IMR-90 (cell line): Measurements from ENCODE around the gene CCDC32. TPM values are rescaled to one million over a fixed set of nuclear protein-coding genes. Genes with fewer than 3 reads are reported as not detected.

ENCODE experiments used
- ATAC-seq: fragments of 200-7000 bp; cut with Tn5 transposase; 2 replicates; pipeline ENCODE4 v1.9.1; 2020; ENCODE audit warnings: low read depth, mild to moderate bottlenecking, moderate library complexity
- Bru-seq: library from RNA; stranded (reverse); fragments of 400-500 nt; gene quantifications from one replicate; lab custom pipeline; 2021; lab: Mats Ljungman, UMichigan
- BruChase-seq, 2 experiments: library from RNA; stranded (reverse); fragments of 400-500 nt; gene quantifications; one replicate each; lab custom pipeline; 2021; lab: Mats Ljungman, UMichigan
- BruUV-seq: library from RNA; stranded (reverse); fragments of 400-500 nt; replicated peaks from 2 replicates; lab custom pipeline; 2021; lab: Mats Ljungman, UMichigan
- CTCF ChIA-PET: fragments of 300-600 bp; formaldehyde crosslinking; extraction: SDS; loops from one replicate; lab custom pipeline; 2021; ENCODE audit warnings: antibody characterized with exemption; lab: Yijun Ruan, JAX
- POLR2A ChIA-PET: fragments of 300-600 bp; sonication (Branson Sonifier 250); formaldehyde crosslinking; loops from one replicate; lab custom pipeline; 2022; ENCODE audit warnings: antibody characterized with exemption; ENCODE audit not compliant: unreplicated experiment; lab: Charles Lee
- DNase-seq: peaks from one replicate; pipeline ENCODE4 v3.0.0; 2013
- H2AFZ ChIP-seq: replicated peaks from 2 replicates; pipeline ENCODE3; 2013; ENCODE audit warnings: low read length, mild to moderate bottlenecking; ENCODE audit not compliant: poor library complexity
- H2AK5ac ChIP-seq: 2 replicates; pipeline ENCODE4 v1.6.1; 2013; ENCODE audit warnings: low read depth, low read length, inconsistent platforms
- H2AK9ac ChIP-seq: replicated peaks from 2 replicates; pipeline ENCODE3; 2013; ENCODE audit warnings: mild to moderate bottlenecking, low read depth, low read length, moderate library complexity; ENCODE audit not compliant: poor library complexity
- H2BK120ac ChIP-seq: 2 replicates; pipeline ENCODE4 v1.6.1; 2013; ENCODE audit warnings: low read depth, low read length, inconsistent platforms
- H2BK15ac ChIP-seq: 3 replicates; pipeline ENCODE4 v1.6.1; 2013; ENCODE audit warnings: low read depth, low read length, inconsistent platforms
- H2BK20ac ChIP-seq: 2 replicates; pipeline ENCODE4 v1.6.1; 2013; ENCODE audit warnings: low read depth, mild to moderate bottlenecking, inconsistent platforms, low read length, moderate library complexity
- H2BK5ac ChIP-seq: 2 replicates; pipeline ENCODE4 v1.6.1; 2013; ENCODE audit warnings: mild to moderate bottlenecking, low read depth, low read length, inconsistent platforms; ENCODE audit not compliant: poor library complexity, severe bottlenecking
- H3K14ac ChIP-seq: replicated peaks from 2 replicates; pipeline ENCODE4 v1.6.1; 2013; ENCODE audit warnings: low read depth, low read length, inconsistent platforms
- H3K18ac ChIP-seq: 2 replicates; pipeline ENCODE4 v1.6.1; 2013; ENCODE audit warnings: low read depth, low read length, control low read depth
- H3K23ac ChIP-seq: 2 replicates; pipeline ENCODE4 v1.6.1; 2013; ENCODE audit warnings: low read depth, low read length, inconsistent platforms
- H3K27ac ChIP-seq: 2 replicates; pipeline ENCODE4 v1.5.1; 2013; ENCODE audit warnings: mild to moderate bottlenecking, control low read depth, low read length; ENCODE audit not compliant: insufficient read depth
- H3K27me3 ChIP-seq: 2 replicates; pipeline ENCODE4 v1.6.1; 2013; ENCODE audit warnings: low read length; ENCODE audit not compliant: control insufficient read depth, insufficient read depth
- H3K36me3 ChIP-seq: 2 replicates; pipeline ENCODE4 v1.6.1; 2013; ENCODE audit warnings: low read length, mixed read lengths; ENCODE audit not compliant: control insufficient read depth, insufficient read depth
- H3K4ac ChIP-seq: 2 replicates; pipeline ENCODE4 v1.6.1; 2013; ENCODE audit warnings: low read depth, low read length, inconsistent platforms
- H3K4me1 ChIP-seq: 2 replicates; pipeline ENCODE4 v1.6.1; 2013; ENCODE audit warnings: low read length, mixed read lengths; ENCODE audit not compliant: control insufficient read depth, insufficient read depth
- H3K4me2 ChIP-seq: 2 replicates; pipeline ENCODE4 v1.6.1; 2013; ENCODE audit warnings: low read depth, mild to moderate bottlenecking, control low read depth, low read length, moderate library complexity
- H3K4me3 ChIP-seq: 2 replicates; pipeline ENCODE4 v1.5.1; 2013; ENCODE audit warnings: low read depth, mild to moderate bottlenecking, control low read depth, low read length, moderate library complexity; ENCODE audit not compliant: insufficient read depth
- H3K56ac ChIP-seq: 2 replicates; pipeline ENCODE4 v1.6.1; 2013; ENCODE audit warnings: low read length, inconsistent platforms; ENCODE audit not compliant: insufficient read depth; ENCODE audit errors: extremely low read depth
- H3K79me1 ChIP-seq, 2 experiments: 2 replicates each; pipeline ENCODE4 v1.6.1; 2013; ENCODE audit warnings: low read length in 2 of 2, inconsistent platforms in 1 of 2, low read depth in 1 of 2
- H3K9ac ChIP-seq: 2 replicates; pipeline ENCODE4 v1.6.1; 2013; ENCODE audit warnings: low read depth, low read length, control low read depth
- H3K9me1 ChIP-seq: 2 replicates; pipeline ENCODE4 v1.6.1; 2013; ENCODE audit warnings: low read length, inconsistent platforms; ENCODE audit not compliant: insufficient read depth
- H3K9me3 ChIP-seq: 2 replicates; pipeline ENCODE4 v1.6.1; 2013; ENCODE audit warnings: low read length; ENCODE audit not compliant: control insufficient read depth, insufficient read depth
- H4K20me1 ChIP-seq: 2 replicates; pipeline ENCODE4 v1.6.1; 2013; ENCODE audit warnings: low read length, inconsistent platforms; ENCODE audit not compliant: insufficient read depth
- H4K5ac ChIP-seq: 2 replicates; pipeline ENCODE4 v1.6.1; 2013; ENCODE audit warnings: mild to moderate bottlenecking, low read depth, low read length, control low read depth
- H4K8ac ChIP-seq, 2 experiments: 2 replicates each; pipeline ENCODE4 v1.6.1; 2013; ENCODE audit warnings: low read depth in 2 of 2, low read length in 2 of 2, control low read depth in 1 of 2, inconsistent platforms in 1 of 2
- H4K91ac ChIP-seq: 2 replicates; pipeline ENCODE4 v1.6.1; 2013; ENCODE audit warnings: low read depth, low read length, inconsistent platforms; ENCODE audit not compliant: insufficient read depth
- BHLHE40 ChIP-seq: fragments of 150-350 bp; IDR thresholded peaks from 2 replicates; pipeline ENCODE4 v1.6.1; 2016; ENCODE audit warnings: mild to moderate bottlenecking, low read depth, low read length
- CEBPB ChIP-seq: IDR thresholded peaks from 2 replicates; pipeline ENCODE4 v1.6.1; 2012; ENCODE audit warnings: low read depth, low read length, improper control_type of control experiment
- CHD1 ChIP-seq: IDR thresholded peaks from 2 replicates; pipeline ENCODE4 v1.6.1; 2012; ENCODE audit warnings: low read depth, low read length, improper control_type of control experiment
- MAFK ChIP-seq: IDR thresholded peaks from 2 replicates; pipeline ENCODE4 v1.6.1; 2012; ENCODE audit warnings: low read depth, low read length, improper control_type of control experiment
- MAZ ChIP-seq: IDR thresholded peaks from 2 replicates; pipeline ENCODE4 v1.6.1; 2012; ENCODE audit warnings: low read depth, mild to moderate bottlenecking, low read length, improper control_type of control experiment, moderate library complexity, borderline replicate concordance
- MXI1 ChIP-seq: IDR thresholded peaks from 2 replicates; pipeline ENCODE4 v1.6.1; 2012; ENCODE audit warnings: low read depth, mild to moderate bottlenecking, low read length, moderate library complexity, borderline replicate concordance
- POLR2A ChIP-seq: IDR thresholded peaks from 2 replicates; pipeline ENCODE4 v1.6.1; 2012; ENCODE audit warnings: mild to moderate bottlenecking, low read depth, low read length
- RFX5 ChIP-seq: IDR thresholded peaks from 2 replicates; pipeline ENCODE4 v1.8.0; 2012; ENCODE audit warnings: low read depth, mild to moderate bottlenecking, low read length, moderate library complexity
- WGBS, 2 experiments: methylation state at CpG; one replicate each; pipeline versions ENCODE4 v1.1.5 to v1.1.7; 2013; ENCODE audit warnings: missing lambda C conversion rate in 2 of 2; ENCODE audit not compliant: insufficient read length in 1 of 2; ENCODE audit errors: extremely low coverage in 2 of 2; 5-methylcytosine and 5-hydroxymethylcytosine counted together
- dilution Hi-C: fragments of 300-500 bp; cut with HindIII; formaldehyde crosslinking; loops from one replicate; pipeline ENCODE4 v1.14.3; 2018; ENCODE audit warnings: low sequenced_read_pairs; ENCODE audit not compliant: unreplicated experiment
- in situ Hi-C: fragments of 300-500 bp; cut with MboI; formaldehyde crosslinking; loops from 3 replicates; pipeline ENCODE4 v1.14.3; 2019; ENCODE audit warnings: low sequenced_read_pairs, inconsistent platforms, mixed read lengths
- intact Hi-C: fragments of 100-400 bp; cut with micrococcal nuclease; formaldehyde crosslinking; loops from 2 replicates; pipeline ENCODE4 v1.10.0; 2022
- long read RNA-seq: library from polyadenylated mRNA; unstranded; transcript quantifications from one replicate; pipeline ENCODE4 v2.0.0, GENCODE V29; 2021; ENCODE audit not compliant: unreplicated experiment
- polyA plus RNA-seq, 3 experiments: library from polyadenylated mRNA; depleted of rRNA; stranded (reverse); fragments of >200 nt; gene quantifications; 2 replicates each; pipeline ENCODE4 v1.2.3, GENCODE V29; 2012; ENCODE audit warnings: low replicate concordance in 1 of 3
- total RNA-seq: library from RNA; depleted of rRNA; stranded (reverse); fragments of >200 nt; gene quantifications from 2 replicates; pipeline ENCODE4 v1.2.3, GENCODE V29; 2012; rRNA removed
- TF ChIP-seq, protein P1 (sequence below): fragments of 150-350 bp; IDR thresholded peaks from 2 replicates; pipeline ENCODE4 v1.6.1; 2016; ENCODE audit warnings: low read depth, mild to moderate bottlenecking, low read length, moderate library complexity, borderline replicate concordance
- TF ChIP-seq, protein P2 (sequence below): fragments of 150-350 bp; IDR thresholded peaks from 2 replicates; pipeline ENCODE4 v1.6.1; 2017; ENCODE audit warnings: mild to moderate bottlenecking, antibody characterized with exemption, low read length, low read depth

Gene CCDC32, protein sequence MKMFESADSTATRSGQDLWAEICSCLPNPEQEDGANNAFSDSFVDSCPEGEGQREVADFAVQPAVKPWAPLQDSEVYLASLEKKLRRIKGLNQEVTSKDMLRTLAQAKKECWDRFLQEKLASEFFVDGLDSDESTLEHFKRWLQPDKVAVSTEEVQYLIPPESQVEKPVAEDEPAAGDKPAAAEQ
- 13.3 and 15.1 TPM in 2 replicates for total RNA-seq
- polyA plus RNA-seq (2012; rRNA removed), result 10.8 and 14.8 TPM in 2 replicates
- 2.9 and 5.8 TPM in 2 replicates for polyA plus RNA-seq (2012; cell fraction: cytosol; rRNA removed)
- 5.2 and 5.3 TPM in 2 replicates for polyA plus RNA-seq (2012; cell fraction: nucleus; rRNA removed; ENCODE audit: low replicate concordance)
- percentile 69 among the genes with signal in this experiment for Bru-seq, nascent RNA
- BruChase-seq, experiment 1, labeled RNA remaining after a 6-hour chase, result percentile 88 among the genes with signal in this experiment
- BruChase-seq, experiment 2, labeled RNA remaining after a 2-hour chase, result percentile 84 among the genes with signal in this experiment
- long read RNA-seq, transcript CCDC32-202 (4 exons, 1,519 nt), result major isoform, 9 of 18 reads
- long read RNA-seq, partial matches to known transcripts, result 1 of 18 reads
- long read RNA-seq, other reads (novel, unspliced or antisense), result 5 of 18 reads

DNA sequence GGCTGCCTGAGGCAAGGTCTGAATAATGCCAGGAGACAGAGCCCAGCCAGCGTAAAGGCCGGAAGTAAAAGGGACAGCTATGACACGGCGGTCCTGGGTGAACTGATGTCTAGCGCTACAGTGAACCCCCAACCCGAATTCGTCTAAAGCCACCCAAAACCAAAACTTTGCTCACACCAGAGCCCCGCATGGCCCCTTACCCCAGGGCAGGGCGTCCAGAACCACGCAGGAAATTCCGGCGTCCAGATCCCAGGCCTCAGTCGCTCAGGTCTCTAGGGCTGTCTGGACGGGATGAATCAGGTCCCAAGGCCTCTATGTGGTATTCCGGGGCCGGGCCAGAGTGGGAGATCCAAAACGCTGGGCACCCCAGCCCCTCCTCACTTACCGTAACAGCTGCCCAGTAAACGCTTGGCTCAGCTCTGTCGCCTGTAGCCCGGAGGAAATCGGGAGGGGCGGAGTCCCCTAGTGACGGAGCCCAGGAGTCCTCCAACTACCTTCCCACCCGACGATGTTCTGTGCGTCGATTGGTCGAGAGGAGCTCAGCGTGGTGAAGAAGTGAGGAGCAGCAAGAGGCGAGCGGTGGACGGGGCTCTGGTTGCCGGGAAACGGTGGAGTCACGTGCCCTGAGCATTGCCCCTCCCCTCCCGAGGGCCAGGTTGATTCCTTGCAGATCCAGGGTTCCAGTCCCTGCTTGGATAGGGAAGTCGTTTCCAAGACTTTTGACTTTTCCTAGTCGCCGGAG, at the start of gene CCDC32:
TSS of gene CCDC32 (minus strand) at position 452 of the 742 bp plus-strand sequence. CDS start 2,027 bp downstream, outside the sequence.
- dilution Hi-C loops, result no loop called here

More for the DNA sequence above, at the start of gene CCDC32:
- no peak within 1 kb of the TSS; the same call in 1 of the 2 replicates for H4K91ac ChIP-seq
- peak within 1 kb of the TSS; percentile 91 for H3K4me2 ChIP-seq
- peak within 1 kb of the TSS; percentile 77 for H2AK9ac ChIP-seq
- TF ChIP-seq POLR2A (peak; percentile 85), MAZ (peak; percentile 84; the same call in 1 of the 2 replicates), BHLHE40 (peak; percentile 86), MAFK (peak; percentile 26; the same call in 1 of the 2 replicates), CHD1 (no peak), CEBPB (no peak), MXI1 (peak; percentile 63; the same call in 1 of the 2 replicates), RFX5 (no peak)
- TF ChIP-seq, protein P1, sequence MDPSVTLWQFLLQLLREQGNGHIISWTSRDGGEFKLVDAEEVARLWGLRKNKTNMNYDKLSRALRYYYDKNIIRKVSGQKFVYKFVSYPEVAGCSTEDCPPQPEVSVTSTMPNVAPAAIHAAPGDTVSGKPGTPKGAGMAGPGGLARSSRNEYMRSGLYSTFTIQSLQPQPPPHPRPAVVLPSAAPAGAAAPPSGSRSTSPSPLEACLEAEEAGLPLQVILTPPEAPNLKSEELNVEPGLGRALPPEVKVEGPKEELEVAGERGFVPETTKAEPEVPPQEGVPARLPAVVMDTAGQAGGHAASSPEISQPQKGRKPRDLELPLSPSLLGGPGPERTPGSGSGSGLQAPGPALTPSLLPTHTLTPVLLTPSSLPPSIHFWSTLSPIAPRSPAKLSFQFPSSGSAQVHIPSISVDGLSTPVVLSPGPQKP, result no peak
- TF ChIP-seq, protein P2, sequence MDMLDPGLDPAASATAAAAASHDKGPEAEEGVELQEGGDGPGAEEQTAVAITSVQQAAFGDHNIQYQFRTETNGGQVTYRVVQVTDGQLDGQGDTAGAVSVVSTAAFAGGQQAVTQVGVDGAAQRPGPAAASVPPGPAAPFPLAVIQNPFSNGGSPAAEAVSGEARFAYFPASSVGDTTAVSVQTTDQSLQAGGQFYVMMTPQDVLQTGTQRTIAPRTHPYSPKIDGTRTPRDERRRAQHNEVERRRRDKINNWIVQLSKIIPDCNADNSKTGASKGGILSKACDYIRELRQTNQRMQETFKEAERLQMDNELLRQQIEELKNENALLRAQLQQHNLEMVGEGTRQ, result peak; percentile 98
- peaks cover 15 to 30% of the 10 kb centered on the region in 2 experiments for H3K79me1 ChIP-seq
- no peak within 1 kb of the TSS for H2BK15ac ChIP-seq
- peak within 1 kb of the TSS; percentile 97 for H2AFZ ChIP-seq
- ChIA-PET POLR2A (interaction anchor here (0.5 kb wide), 1 partner anchor 31 kb away, joined by 3 read pairs; no protein-coding TSS in a partner anchor), CTCF (interaction anchor here (0.9 to 1.7 kb wide), 3 partner anchors 25 to 330 kb away, joined by 3 to 6 read pairs (median 3); no protein-coding TSS in a partner anchor)
- H4K20me1 ChIP-seq, result no peaks in the 10 kb centered on the region
- intact Hi-C loops, result no loop called here
- H3K56ac ChIP-seq, result peak within 1 kb of the TSS; percentile 59
- H3K4ac ChIP-seq, result peak within 1 kb of the TSS; percentile 65
- peak; percentile 97 for ATAC-seq
- H2BK20ac ChIP-seq, result no peak within 1 kb of the TSS
- peak within 1 kb of the TSS; percentile 66 for H3K4me3 ChIP-seq
- peak within 1 kb of the TSS; percentile 55 for H3K9ac ChIP-seq
- 0 out of 2 replicates have a peak within 1 kb of the TSS, but pooled peaks have one; percentile 33 for H3K14ac ChIP-seq
- no peak within 1 kb of the TSS for H3K18ac ChIP-seq
- H3K9me3 ChIP-seq, result no peaks in the 10 kb centered on the region
- no peaks in the 10 kb centered on the region for H3K9me1 ChIP-seq
- 0% methylated on average over 8 of the region's 40 CpGs; no CpG with 5 or more reads in 1 of the 2 experiments for WGBS, 2 experiments
- peak within 1 kb of the TSS in 1 of 2 experiments; percentile 94; a peak in 2 of 4 replicates for H4K8ac ChIP-seq
- no peak within 1 kb of the TSS for H2BK120ac ChIP-seq
- BruUV-seq, result TSS peak; percentile 66
- H3K27me3 ChIP-seq, result no peaks in the 10 kb centered on the region
- peak; percentile 98 for DNase-seq
- H2BK5ac ChIP-seq, result peak within 1 kb of the TSS; percentile 35
- in situ Hi-C loops, result no loop called here
- H2AK5ac ChIP-seq, result no peak within 1 kb of the TSS
- H3K23ac ChIP-seq, result peak within 1 kb of the TSS; percentile 34
- H3K4me1 ChIP-seq, result no peaks in the 10 kb centered on the region
- H4K5ac ChIP-seq, result peak within 1 kb of the TSS; percentile 65; the same call in 1 of the 2 replicates
- peak within 1 kb of the TSS; percentile 39 for H3K27ac ChIP-seq
- peaks cover 2% of the 10 kb centered on the region; the same call in 1 of the 2 replicates for H3K36me3 ChIP-seq
